Keratinocyte (primary cell): ENCODE results near the gene WASF3. TPM values are rescaled to one million over a fixed set of nuclear protein-coding genes. Genes with fewer than 3 reads are reported as not detected.

Source experiments
- DNase-seq: peaks from one replicate; pipeline ENCODE4 v3.0.0-alpha.2; 2011; ENCODE audit warnings: low read depth, missing footprints, low spot score
- FAIRE-seq: peaks from 2 replicates; lab custom pipeline; 2011; peaks lifted over from hg19 to GRCh38; lab: Jason Lieb, UNC
- H2AFZ ChIP-seq: 2 replicates; pipeline ENCODE4 v1.6.0; 2012; ENCODE audit warnings: low read length, control low read depth, inconsistent platforms; ENCODE audit not compliant: control insufficient read depth
- H3K27ac ChIP-seq: 2 replicates; pipeline ENCODE4 v1.5.1; 2011; ENCODE audit warnings: low read length; ENCODE audit not compliant: control insufficient read depth, insufficient read depth
- H3K27me3 ChIP-seq: 3 replicates; pipeline ENCODE4 v1.6.0; 2011; ENCODE audit warnings: low read length; ENCODE audit not compliant: control insufficient read depth, insufficient read depth; ENCODE audit errors: extremely low read depth
- H3K36me3 ChIP-seq, 2 experiments: 2 replicates in 1 of 2; 3 replicates in 1 of 2; pipeline ENCODE4 v1.5.1; 2011; ENCODE audit warnings: low read length in 2 of 2, mild to moderate bottlenecking in 1 of 2; ENCODE audit not compliant: control insufficient read depth in 2 of 2, insufficient read depth in 2 of 2; ENCODE audit errors: extremely low read depth in 1 of 2
- H3K4me1 ChIP-seq: 3 replicates; pipeline ENCODE4 v1.5.1; 2011; ENCODE audit warnings: low read length; ENCODE audit not compliant: control insufficient read depth, insufficient read depth; ENCODE audit errors: extremely low read depth
- H3K4me2 ChIP-seq: 3 replicates; pipeline ENCODE4 v1.6.0; 2011; ENCODE audit warnings: low read depth, low read length; ENCODE audit not compliant: control insufficient read depth, insufficient read depth; ENCODE audit errors: extremely low read depth
- H3K4me3 ChIP-seq, 3 experiments: fragments of 200-600 bp in 1 of 3; sonication (generic) in 1 of 3; 2 replicates in 2 of 3; 3 replicates in 1 of 3; pipeline ENCODE4 v1.5.1; 2011 to 2016; ENCODE audit warnings: low read length in 3 of 3, mild to moderate bottlenecking in 3 of 3, control low read depth in 2 of 3, inconsistent platforms in 1 of 3, low read depth in 1 of 3, mixed read lengths in 1 of 3, mixed run types in 1 of 3, moderate library complexity in 1 of 3; ENCODE audit not compliant: control insufficient read depth in 2 of 3, insufficient read depth in 2 of 3; ENCODE audit errors: extremely low read depth in 1 of 3
- H3K79me2 ChIP-seq: 2 replicates; pipeline ENCODE4 v1.6.0; 2012; ENCODE audit warnings: low read length; ENCODE audit not compliant: control insufficient read depth, insufficient read depth
- H3K9ac ChIP-seq: 3 replicates; pipeline ENCODE4 v1.6.0; 2011; ENCODE audit warnings: low read length; ENCODE audit not compliant: control insufficient read depth, insufficient read depth; ENCODE audit errors: extremely low read depth
- H3K9me1 ChIP-seq: 3 replicates; pipeline ENCODE4 v1.6.0; 2011; ENCODE audit warnings: low read length; ENCODE audit not compliant: control insufficient read depth, insufficient read depth; ENCODE audit errors: extremely low read depth
- H3K9me3 ChIP-seq: 2 replicates; pipeline ENCODE4 v1.5.1; 2012; ENCODE audit warnings: low read depth, low read length; ENCODE audit not compliant: control insufficient read depth
- H4K20me1 ChIP-seq: 3 replicates; pipeline ENCODE4 v1.6.0; 2011; ENCODE audit warnings: low read length; ENCODE audit not compliant: control insufficient read depth, insufficient read depth; ENCODE audit errors: extremely low read depth
- EZH2 ChIP-seq: IDR thresholded peaks from one replicate; pipeline ENCODE4 v1.6.1; 2012; ENCODE audit warnings: inconsistent platforms, mild to moderate bottlenecking, low read length, moderate library complexity
- dilution Hi-C: fragments of 300-500 bp; cut with MboI; formaldehyde crosslinking; loops from one replicate; pipeline ENCODE4 v1.7.0; 2020; ENCODE audit warnings: low sequenced_read_pairs; ENCODE audit not compliant: extremely low pct_ligation_motif_present
- polyA plus RNA-seq, 5 experiments: library from polyadenylated mRNA; depleted of rRNA in 3 of 5; stranded (reverse) in 3 of 5; stranded (forward) in 1 of 5; unstranded in 1 of 5; fragments of >200 nt; gene quantifications; 1 replicate in 1 of 5; 2 replicates in 3 of 5; 3 replicates in 1 of 5; pipeline versions ENCODE4 v1.2.1 to v1.2.3, GENCODE V29; 2011 to 2012; ENCODE audit warnings: missing spikeins in 2 of 5, low read depth in 1 of 5, low replicate concordance in 1 of 5
- TF ChIP-seq, protein P1 (sequence below), 3 experiments: IDR thresholded peaks in 1 of 3; conservative IDR thresholded peaks in 1 of 3; optimal IDR thresholded peaks in 1 of 3; 2 replicates in 2 of 3; 3 replicates in 1 of 3; pipeline versions ENCODE3 to v1.5.1; 2011; ENCODE audit warnings: low read length in 3 of 3, mild to moderate bottlenecking in 3 of 3, moderate library complexity in 2 of 3, control low read depth in 1 of 3, inconsistent platforms in 1 of 3; ENCODE audit not compliant: insufficient read depth in 2 of 3; ENCODE audit errors: extremely low read depth in 1 of 3

The WASF3 gene
- polyA plus RNA-seq, 1 donor (not counting 4 experiments of a cell fraction or from before 2014, with no cell fraction given): 6.3 TPM

- no peak overlapping the region for H3K4me2 ChIP-seq
- no peaks in the 10 kb centered on the region for H3K9me1 ChIP-seq
- no peaks in the 10 kb centered on the region for H3K27me3 ChIP-seq
- no peaks in the 10 kb centered on the region for H3K36me3 ChIP-seq
- H4K20me1 ChIP-seq: no peaks in the 10 kb centered on the region
- FAIRE-seq (no peak), DNase-seq (no peak)
- no peak overlapping the region for H3K27ac ChIP-seq
- H3K4me3 ChIP-seq: no peak overlapping the region
- H3K79me2 ChIP-seq: no peaks in the 10 kb centered on the region
- dilution Hi-C loops: no loop called here
- H3K9me3 ChIP-seq: no peaks in the 10 kb centered on the region
- H2AFZ ChIP-seq: no peak overlapping the region
- H3K4me1 ChIP-seq: no peaks in the 10 kb centered on the region
- no peak for TF ChIP-seq EZH2
- TF ChIP-seq, protein P1, sequence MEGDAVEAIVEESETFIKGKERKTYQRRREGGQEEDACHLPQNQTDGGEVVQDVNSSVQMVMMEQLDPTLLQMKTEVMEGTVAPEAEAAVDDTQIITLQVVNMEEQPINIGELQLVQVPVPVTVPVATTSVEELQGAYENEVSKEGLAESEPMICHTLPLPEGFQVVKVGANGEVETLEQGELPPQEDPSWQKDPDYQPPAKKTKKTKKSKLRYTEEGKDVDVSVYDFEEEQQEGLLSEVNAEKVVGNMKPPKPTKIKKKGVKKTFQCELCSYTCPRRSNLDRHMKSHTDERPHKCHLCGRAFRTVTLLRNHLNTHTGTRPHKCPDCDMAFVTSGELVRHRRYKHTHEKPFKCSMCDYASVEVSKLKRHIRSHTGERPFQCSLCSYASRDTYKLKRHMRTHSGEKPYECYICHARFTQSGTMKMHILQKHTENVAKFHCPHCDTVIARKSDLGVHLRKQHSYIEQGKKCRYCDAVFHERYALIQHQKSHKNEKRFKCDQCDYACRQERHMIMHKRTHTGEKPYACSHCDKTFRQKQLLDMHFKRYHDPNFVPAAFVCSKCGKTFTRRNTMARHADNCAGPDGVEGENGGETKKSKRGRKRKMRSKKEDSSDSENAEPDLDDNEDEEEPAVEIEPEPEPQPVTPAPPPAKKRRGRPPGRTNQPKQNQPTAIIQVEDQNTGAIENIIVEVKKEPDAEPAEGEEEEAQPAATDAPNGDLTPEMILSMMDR (optimal IDR thresholded peaks at IDR 0.05 in 1 of 3, IDR thresholded peaks at IDR 0.05 in 1 of 3, conservative IDR thresholded peaks at IDR 0.05 in 1 of 3; ENCODE audit: extremely low read depth in 1 of 3, insufficient read depth in 2 of 3, low read length in 3 of 3): no peak
- no peak overlapping the region for H3K9ac ChIP-seq
Measured at GRCh38 chr13:26587251-26587650, 29.8 kb downstream of the WASF3 start.

DNA sequence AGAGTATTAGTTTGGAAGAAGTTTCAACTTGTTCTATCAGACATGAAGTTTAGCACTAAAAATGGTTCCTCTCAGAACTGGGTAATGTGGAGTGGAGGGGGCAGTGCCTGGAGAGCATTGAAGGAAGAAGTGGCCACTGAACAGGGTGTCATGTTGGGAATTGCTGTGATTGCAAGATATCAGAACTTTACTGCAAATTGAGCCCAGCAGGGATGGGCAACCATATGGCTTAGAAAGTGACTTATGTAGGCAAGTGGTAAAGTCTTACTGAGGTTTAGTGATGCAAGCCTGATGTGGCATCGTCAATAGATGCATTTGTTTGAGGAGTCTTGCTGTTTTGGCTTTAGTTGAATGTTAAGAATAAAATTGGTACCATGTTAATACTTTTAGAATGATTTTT, 31.7 kb downstream of the WASF3 start:
- Histone ChIP-seq H3K27ac (no peak overlapping the region), H3K4me1 (no peaks in the 10 kb centered on the region), H3K36me3 (no peaks in the 10 kb centered on the region), H3K79me2 (no peaks in the 10 kb centered on the region), H3K9me3 (no peaks in the 10 kb centered on the region), H4K20me1 (no peaks in the 10 kb centered on the region), H3K9ac (no peak overlapping the region), H3K4me3 (no peak overlapping the region), H2AFZ (no peak overlapping the region), H3K4me2 (no peak overlapping the region), H3K27me3 (no peaks in the 10 kb centered on the region), H3K9me1 (no peaks in the 10 kb centered on the region)
- no peak for DNase-seq
- dilution Hi-C loops: no loop called here
- no peak for FAIRE-seq
- TF ChIP-seq, protein P1 (optimal IDR thresholded peaks at IDR 0.05 in 1 of 3, IDR thresholded peaks at IDR 0.05 in 1 of 3, conservative IDR thresholded peaks at IDR 0.05 in 1 of 3; ENCODE audit: extremely low read depth in 1 of 3, insufficient read depth in 2 of 3, low read length in 3 of 3): no peak
- TF ChIP-seq EZH2: no peak
